GM12878 (cell line): Measurements from ENCODE around the gene SPRR2A. TPM values are rescaled to one million over a fixed set of nuclear protein-coding genes. Genes with fewer than 3 reads are reported as not detected.

Experiments used
- ATAC-seq: fragments of 200-7000 bp; cut with Tn5 transposase; 3 replicates; pipeline ENCODE4 v1.9.1; 2020; ENCODE audit warnings: mild to moderate bottlenecking, moderate library complexity
- BruUV-seq: library from RNA; stranded (reverse); fragments of 400-500 nt; replicated peaks from 2 replicates; lab custom pipeline; 2021; lab: Mats Ljungman, UMichigan
- CTCF ChIA-PET: fragments of 300-600 bp; sonication (Branson Sonifier 250); formaldehyde crosslinking; extraction: SDS; loops from one replicate; lab custom pipeline; 2021; ENCODE audit warnings: inconsistent platforms; lab: Yijun Ruan, JAX
- POLR2A ChIA-PET: fragments of 350-600 bp; formaldehyde crosslinking; extraction: SDS; loops from one replicate; lab custom pipeline; 2021; ENCODE audit warnings: inconsistent platforms; lab: Charles Lee
- RAD21 ChIA-PET: fragments of 300-600 bp; sonication (Branson Sonifier 250); formaldehyde crosslinking; loops from one replicate; lab custom pipeline; 2023; ENCODE audit warnings: antibody characterized with exemption; ENCODE audit not compliant: unreplicated experiment; lab: Charles Lee
- SMC1A ChIA-PET: fragments of 300-600 bp; sonication (Branson Sonifier 250); formaldehyde crosslinking; loops from one replicate; lab custom pipeline; 2023; ENCODE audit not compliant: unreplicated experiment, uncharacterized antibody; lab: Charles Lee
- DNase-seq: peaks from one replicate; pipeline ENCODE4 v3.0.0-alpha.2; 2011; ENCODE audit warnings: low read depth, low spot score
- FAIRE-seq: peaks from 3 replicates; lab custom pipeline; 2011; peaks lifted over from hg19 to GRCh38; lab: Jason Lieb, UNC
- H2AFZ ChIP-seq: 2 replicates; pipeline ENCODE4 v1.6.0; 2011; ENCODE audit warnings: low read depth, low read length, control low read depth; ENCODE audit not compliant: control insufficient read depth
- H3K27ac ChIP-seq: 2 replicates; pipeline ENCODE4 v1.5.1; 2011; ENCODE audit warnings: control low read depth; ENCODE audit not compliant: control insufficient read depth, insufficient read depth
- H3K27me3 ChIP-seq, 2 experiments: replicated peaks in 1 of 2; 2 replicates each; pipeline versions ENCODE4 v1.6.0 to v1.6.1; 2011; ENCODE audit warnings: low read length in 1 of 2; ENCODE audit not compliant: control insufficient read depth in 2 of 2, insufficient read depth in 2 of 2
- H3K36me3 ChIP-seq, 2 experiments: 2 replicates each; pipeline ENCODE4 v1.5.1; 2011; ENCODE audit warnings: low read length in 1 of 2; ENCODE audit not compliant: control insufficient read depth in 2 of 2, insufficient read depth in 2 of 2
- H3K4me1 ChIP-seq: 2 replicates; pipeline ENCODE4 v1.6.1; 2011; ENCODE audit warnings: mild to moderate bottlenecking, low read length, moderate library complexity, mixed read lengths; ENCODE audit not compliant: control insufficient read depth, insufficient read depth
- H3K4me2 ChIP-seq: 2 replicates; pipeline ENCODE4 v1.6.0; 2011; ENCODE audit warnings: control low read depth; ENCODE audit not compliant: control insufficient read depth, insufficient read depth
- H3K4me3 ChIP-seq: fragments of 200-600 bp; sonication (generic); 2 replicates; pipeline ENCODE4 v1.5.1; 2016
- H3K79me2 ChIP-seq: 2 replicates; pipeline ENCODE4 v1.6.0; 2011; ENCODE audit warnings: low read length; ENCODE audit not compliant: control insufficient read depth, insufficient read depth
- H3K9ac ChIP-seq: 2 replicates; pipeline ENCODE4 v1.8.0; 2011; ENCODE audit warnings: low read length, control low read depth, mixed read lengths; ENCODE audit not compliant: control insufficient read depth, insufficient read depth
- H3K9me3 ChIP-seq: replicated peaks from 3 replicates; pipeline ENCODE4 v1.5.1; 2011; ENCODE audit warnings: mild to moderate bottlenecking, low read length; ENCODE audit not compliant: control insufficient read depth, insufficient read depth
- H4K20me1 ChIP-seq: 2 replicates; pipeline ENCODE4 v1.6.0; 2011; ENCODE audit not compliant: control insufficient read depth, insufficient read depth
- CBX5 ChIP-seq: sonication (generic); IDR thresholded peaks from 2 replicates; pipeline ENCODE4 v1.6.1; 2016; ENCODE audit warnings: low read depth, moderate library complexity, mild to moderate bottlenecking, inconsistent platforms
- CHD1 ChIP-seq: IDR thresholded peaks from 2 replicates; pipeline ENCODE4 v1.6.1; 2012; ENCODE audit warnings: low read depth, low read length, improper control_type of control experiment
- CHD4 ChIP-seq: fragments of 200-600 bp; sonication (generic); IDR thresholded peaks from 2 replicates; pipeline ENCODE4 v1.6.1; 2016; ENCODE audit warnings: mild to moderate bottlenecking
- GATAD2B ChIP-seq: fragments of 450-650 bp; conservative IDR thresholded peaks from 2 replicates; pipeline ENCODE4 v1.6.1; 2017; ENCODE audit warnings: low read depth, mild to moderate bottlenecking, moderate library complexity
- JUND ChIP-seq: IDR thresholded peaks from 2 replicates; pipeline ENCODE4 v1.6.1; 2012; ENCODE audit warnings: low read depth, mild to moderate bottlenecking, low read length, improper control_type of control experiment, moderate library complexity
- NFXL1 ChIP-seq: fragments of 450-650 bp; IDR thresholded peaks from 2 replicates; pipeline ENCODE4 v1.6.1; 2017; ENCODE audit warnings: antibody characterized with exemption, mild to moderate bottlenecking, borderline replicate concordance
- RCOR1 ChIP-seq: conservative IDR thresholded peaks from 2 replicates; pipeline ENCODE4 v1.6.1; 2012; ENCODE audit warnings: low read depth, low read length, improper control_type of control experiment
- SP1 ChIP-seq: IDR thresholded peaks from one replicate; pipeline ENCODE4 v1.6.1; 2011; ENCODE audit warnings: low read depth, low read length
- ZNF24 ChIP-seq: fragments of 450-650 bp; IDR thresholded peaks from 2 replicates; pipeline ENCODE4 v1.6.1; 2017; ENCODE audit warnings: antibody characterized with exemption, mild to moderate bottlenecking
- WGBS: methylation state at CpG from one replicate; pipeline ENCODE4 v1.1.6; 2016; ENCODE audit warnings: low lambda C conversion rate; ENCODE audit not compliant: insufficient replicate concordance, insufficient coverage; ENCODE audit errors: missing lambda C conversion rate; 5-methylcytosine and 5-hydroxymethylcytosine counted together
- in situ Hi-C: fragments of 300-500 bp; cut with MboI; formaldehyde crosslinking; loops from 9 replicates; pipeline ENCODE4 v1.14.3; 2018; ENCODE audit warnings: mixed read lengths
- intact Hi-C: fragments of 100-400 bp; cut with micrococcal nuclease; formaldehyde crosslinking; loops from one replicate; pipeline ENCODE4 v1.14.2; 2022; ENCODE audit not compliant: unreplicated experiment
- polyA plus RNA-seq, 11 experiments: library from polyadenylated mRNA; depleted of rRNA in 4 of 11; unstranded in 6 of 11; stranded (reverse) in 5 of 11; fragments of >200 nt; fragmentation: Nextera tagmentation in 4 of 11; fragmentation: Illumina TruSeq in 1 of 11; extraction: Ambion mirVana in 4 of 11; extraction: Trizol in 1 of 11; gene quantifications; 1 replicate in 1 of 11; 2 replicates in 10 of 11; pipeline versions ENCODE4 v1.2.1 to v1.2.3, GENCODE V29; 2011 to 2016; ENCODE audit warnings: inconsistent platforms in 2 of 11, missing spikeins in 2 of 11, low read depth in 1 of 11
- total RNA-seq, 4 experiments: library from RNA; depleted of rRNA in 3 of 4; stranded (reverse); fragments of >200 nt in 3 of 4; fragmentation: Illumina TruSeq in 1 of 4; extraction: Trizol in 1 of 4; gene quantifications; 2 replicates each; pipeline versions ENCODE4 v1.2.1 to v1.2.3, GENCODE V29; 2013 to 2021
- TF ChIP-seq, protein P1 (sequence below): fragments of 450-650 bp; IDR thresholded peaks from 2 replicates; pipeline ENCODE4 v1.6.1; 2017; ENCODE audit warnings: mild to moderate bottlenecking, low read depth, inconsistent platforms; ENCODE audit not compliant: poor library complexity, severe bottlenecking
- TF ChIP-seq, protein P2 (sequence below), 3 experiments: IDR thresholded peaks in 2 of 3; conservative IDR thresholded peaks in 1 of 3; 2 replicates each; pipeline ENCODE4 v1.5.1; 2011; ENCODE audit warnings: low read depth in 3 of 3, low read length in 3 of 3, mild to moderate bottlenecking in 3 of 3, control low read depth in 2 of 3, moderate library complexity in 2 of 3, inconsistent platforms in 1 of 3, mixed read lengths in 1 of 3; ENCODE audit not compliant: control insufficient read depth in 2 of 3, insufficient read depth in 1 of 3; ENCODE audit errors: extremely low read depth in 1 of 3

The SPRR2A gene
- total and polyA plus RNA-seq, 10 of the 15 experiments (the other 5 are each of a cell fraction or from before 2014, with no cell fraction given), result not detected

DNA sequence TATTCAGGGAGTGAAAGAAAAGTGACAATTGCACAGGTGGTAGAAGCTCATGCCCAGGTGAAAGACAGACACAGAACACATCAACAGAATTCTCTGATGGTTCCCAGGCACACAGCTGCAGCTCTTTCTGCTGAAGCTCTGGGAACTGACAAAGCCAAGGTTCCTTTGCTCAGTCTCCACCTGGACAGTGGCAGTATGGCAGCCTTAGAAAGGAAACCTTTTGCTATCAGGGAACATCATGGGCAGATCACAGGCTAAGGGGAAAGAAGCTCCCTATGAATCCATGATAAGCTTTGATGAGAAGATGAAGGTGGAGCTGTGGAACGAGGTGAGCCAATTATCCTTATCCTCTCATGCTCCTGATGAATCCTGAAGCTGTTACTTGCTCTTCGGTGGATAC lies 12.9 kb upstream of the SPRR2A start:
- no peaks in the 10 kb centered on the region for H3K9me3 ChIP-seq
- no peak overlapping the region for H3K9ac ChIP-seq
- RAD21 ChIA-PET, result no interaction called here
- H4K20me1 ChIP-seq, result no peaks in the 10 kb centered on the region
- H3K27me3 ChIP-seq, result no peaks in the 10 kb centered on the region
- ATAC-seq (no peak), FAIRE-seq (no peak), DNase-seq (no peak)
- CTCF ChIA-PET, result interaction anchor here (0.9 to 1.8 kb wide), 3 partner anchors 9 to 123 kb away, joined by 3 to 4 read pairs (median 3); no protein-coding TSS in a partner anchor
- no peak overlapping the region for H3K4me3 ChIP-seq
- no peak overlapping the region for H2AFZ ChIP-seq
- no peak for TF ChIP-seq CBX5
- SMC1A ChIA-PET, result interaction anchor here (0.6 kb wide), 1 partner anchor 17 kb away, joined by 3 read pairs; no protein-coding TSS in a partner anchor
- no peaks in the 10 kb centered on the region for H3K36me3 ChIP-seq
- H3K79me2 ChIP-seq, result no peaks in the 10 kb centered on the region
- in situ Hi-C loops, result no loop called here
- no peaks in the 10 kb centered on the region for H3K4me1 ChIP-seq
- POLR2A ChIA-PET, result no interaction called here
- H3K4me2 ChIP-seq, result no peak overlapping the region
- 3% methylated on average over 2 of the region's 2 CpGs for WGBS
- no peak overlapping the region for H3K27ac ChIP-seq
- no TSS peak for BruUV-seq
- intact Hi-C loops, result no loop called here

DNA sequence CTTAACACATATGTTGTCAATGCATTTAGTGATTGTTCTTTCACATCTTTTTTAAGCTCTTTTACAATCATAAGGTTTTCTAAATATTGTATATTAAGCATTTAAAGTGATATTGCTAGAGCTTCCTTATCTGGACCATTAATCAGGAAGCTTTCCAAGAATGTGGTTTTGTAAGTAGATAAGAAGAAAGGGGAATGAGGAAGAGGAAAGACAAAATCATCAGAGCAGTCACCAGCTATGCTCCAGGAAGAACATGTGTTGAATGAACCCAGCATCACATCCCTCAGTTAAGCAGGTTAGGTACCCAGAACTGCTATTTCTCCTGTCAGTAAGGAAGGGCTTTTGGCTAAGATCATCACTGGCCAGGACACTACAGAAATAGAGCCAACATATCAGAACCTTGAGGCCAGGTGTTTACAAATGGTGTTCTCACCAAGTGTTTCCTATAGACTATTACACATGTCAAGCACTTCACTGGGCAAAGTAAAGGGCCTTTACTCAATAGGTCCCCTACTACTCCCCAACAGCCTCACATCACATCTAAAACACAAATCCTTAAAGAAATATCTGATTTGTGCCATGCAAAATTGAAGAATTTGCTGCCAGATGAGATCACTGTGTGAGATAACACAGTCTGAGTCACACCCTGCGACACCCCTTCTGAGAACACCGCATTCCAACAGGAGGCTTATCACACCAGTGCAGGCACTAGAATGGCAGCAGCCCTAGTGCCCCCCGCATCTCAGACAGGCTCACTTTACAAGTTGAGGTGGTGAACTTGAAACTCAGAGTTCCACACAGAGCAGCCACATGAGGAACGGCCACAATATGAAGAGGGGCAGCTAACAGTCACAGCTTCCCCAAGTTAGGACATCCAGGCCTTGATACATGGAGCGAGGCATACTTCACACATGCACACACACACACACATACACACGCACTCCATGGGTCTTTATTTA lies 1.8 kb upstream of the SPRR2A start:
- Histone ChIP-seq H3K9me3 (no peaks in the 10 kb centered on the region), H3K36me3 (no peaks in the 10 kb centered on the region), H3K4me1 (no peaks in the 10 kb centered on the region; the same call in 1 of the 2 replicates), H3K4me2 (no peak overlapping the region), H4K20me1 (no peaks in the 10 kb centered on the region), H3K9ac (no peak overlapping the region), H2AFZ (no peak overlapping the region), H3K4me3 (no peak overlapping the region), H3K27me3 (no peaks in the 10 kb centered on the region), H3K79me2 (no peaks in the 10 kb centered on the region), H3K27ac (no peak overlapping the region)
- intact Hi-C loops (no loop called here), in situ Hi-C loops (no loop called here)
- FAIRE-seq (no peak), ATAC-seq (no peak), DNase-seq (no peak)
- no TSS peak for BruUV-seq
- WGBS, result 23% methylated on average over 6 of the region's 6 CpGs
- POLR2A ChIA-PET, result no interaction called here
- CTCF ChIA-PET, result interaction anchor here (0.9 to 1.3 kb wide), 3 partner anchors 8 to 134 kb away, joined by 3 read pairs; no protein-coding TSS in a partner anchor
- SMC1A ChIA-PET, result interaction anchor here (0.8 kb wide), 1 partner anchor 9 kb away, joined by 4 read pairs; no protein-coding TSS in a partner anchor
- TF ChIP-seq ZNF24 (no peak), GATAD2B (no peak), RCOR1 (no peak), NFXL1 (no peak), SP1 (no peak), JUND (no peak), CHD1 (no peak), CHD4 (no peak)
- TF ChIP-seq, protein P1, sequence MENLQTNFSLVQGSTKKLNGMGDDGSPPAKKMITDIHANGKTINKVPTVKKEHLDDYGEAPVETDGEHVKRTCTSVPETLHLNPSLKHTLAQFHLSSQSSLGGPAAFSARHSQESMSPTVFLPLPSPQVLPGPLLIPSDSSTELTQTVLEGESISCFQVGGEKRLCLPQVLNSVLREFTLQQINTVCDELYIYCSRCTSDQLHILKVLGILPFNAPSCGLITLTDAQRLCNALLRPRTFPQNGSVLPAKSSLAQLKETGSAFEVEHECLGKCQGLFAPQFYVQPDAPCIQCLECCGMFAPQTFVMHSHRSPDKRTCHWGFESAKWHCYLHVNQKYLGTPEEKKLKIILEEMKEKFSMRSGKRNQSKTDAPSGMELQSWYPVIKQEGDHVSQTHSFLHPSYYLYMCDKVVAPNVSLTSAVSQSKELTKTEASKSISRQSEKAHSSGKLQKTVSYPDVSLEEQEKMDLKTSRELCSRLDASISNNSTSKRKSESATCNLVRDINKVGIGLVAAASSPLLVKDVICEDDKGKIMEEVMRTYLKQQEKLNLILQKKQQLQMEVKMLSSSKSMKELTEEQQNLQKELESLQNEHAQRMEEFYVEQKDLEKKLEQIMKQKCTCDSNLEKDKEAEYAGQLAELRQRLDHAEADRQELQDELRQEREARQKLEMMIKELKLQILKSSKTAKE, result no peak
- TF ChIP-seq, protein P2, sequence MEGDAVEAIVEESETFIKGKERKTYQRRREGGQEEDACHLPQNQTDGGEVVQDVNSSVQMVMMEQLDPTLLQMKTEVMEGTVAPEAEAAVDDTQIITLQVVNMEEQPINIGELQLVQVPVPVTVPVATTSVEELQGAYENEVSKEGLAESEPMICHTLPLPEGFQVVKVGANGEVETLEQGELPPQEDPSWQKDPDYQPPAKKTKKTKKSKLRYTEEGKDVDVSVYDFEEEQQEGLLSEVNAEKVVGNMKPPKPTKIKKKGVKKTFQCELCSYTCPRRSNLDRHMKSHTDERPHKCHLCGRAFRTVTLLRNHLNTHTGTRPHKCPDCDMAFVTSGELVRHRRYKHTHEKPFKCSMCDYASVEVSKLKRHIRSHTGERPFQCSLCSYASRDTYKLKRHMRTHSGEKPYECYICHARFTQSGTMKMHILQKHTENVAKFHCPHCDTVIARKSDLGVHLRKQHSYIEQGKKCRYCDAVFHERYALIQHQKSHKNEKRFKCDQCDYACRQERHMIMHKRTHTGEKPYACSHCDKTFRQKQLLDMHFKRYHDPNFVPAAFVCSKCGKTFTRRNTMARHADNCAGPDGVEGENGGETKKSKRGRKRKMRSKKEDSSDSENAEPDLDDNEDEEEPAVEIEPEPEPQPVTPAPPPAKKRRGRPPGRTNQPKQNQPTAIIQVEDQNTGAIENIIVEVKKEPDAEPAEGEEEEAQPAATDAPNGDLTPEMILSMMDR (IDR thresholded peaks at IDR 0.05 in 2 of 3, conservative IDR thresholded peaks at IDR 0.05 in 1 of 3; ENCODE audit: control insufficient read depth in 2 of 3, extremely low read depth in 1 of 3, insufficient read depth in 1 of 3, low read depth in 3 of 3, low read length in 3 of 3), result no peak
- RAD21 ChIA-PET, result interaction anchor here (0.7 kb wide), 1 partner anchor 96 kb away, joined by 4 read pairs; no protein-coding TSS in a partner anchor
